ENCODE data around the gene MAML2. TPM values are rescaled to one million over a fixed set of nuclear protein-coding genes. Genes with fewer than 3 reads are reported as not detected.

Gene MAML2
- total RNA-seq, 1 experiment from 2014 or later: 2.9 TPM

- H3K27me3 ChIP-seq (ENCODE audit: control insufficient read depth, insufficient read depth, low read length): no peaks in the 10 kb centered on the region
- H3K27ac ChIP-seq (ENCODE audit: low read length): no peak overlapping the region
- DNase-seq (ENCODE audit: low read depth, low spot score) (no peak), ATAC-seq (no peak)
- no peak overlapping the region for H3K4me3 ChIP-seq (ENCODE audit: low read depth in 2 of 2, low read length in 2 of 2)
- in situ Hi-C loops (cut with HindIII; ENCODE audit: low pct_unique_long_range_greater_than_20kb, low sequenced_read_pairs) (no loop called here), intact Hi-C loops (cut with micrococcal nuclease; ENCODE audit: unreplicated experiment) (no loop called here)
- no peak for TF ChIP-seq POLR2AphosphoS5 (IDR thresholded peaks at IDR 0.05; ENCODE audit: low read depth, low read length)
- TF ChIP-seq REST (IDR thresholded peaks at IDR 0.05; ENCODE audit: insufficient read depth in 1 of 2, low read depth in 2 of 2, low read length in 1 of 2): no peak
- no peaks in the 10 kb centered on the region for H3K4me1 ChIP-seq (ENCODE audit: control insufficient read depth, insufficient read depth, low read length)
- H3K36me3 ChIP-seq (ENCODE audit: control insufficient read depth, insufficient read depth, low read length): no peaks in the 10 kb centered on the region
- CTCF ChIA-PET: no interaction called here
- POLR2A ChIA-PET: no interaction called here
- H3K9me3 ChIP-seq (ENCODE audit: control insufficient read depth, insufficient read depth, low read depth, low read length): no peaks in the 10 kb centered on the region
- no TSS peak for BruUV-seq (replicated peaks)
Measured at GRCh38 chr11:95989076-95989605, 353.9 kb downstream of the MAML2 start.

GRCh38 chr11:95985174-95985808 lies 357.7 kb downstream of the MAML2 start:
- BruUV-seq (replicated peaks): no TSS peak
- DNase-seq (ENCODE audit: low read depth, low spot score) (no peak), ATAC-seq (no peak)
- Histone ChIP-seq H3K9me3 (ENCODE audit: control insufficient read depth, insufficient read depth, low read depth, low read length) (no peaks in the 10 kb centered on the region), H3K27ac (ENCODE audit: low read length) (no peak overlapping the region), H3K27me3 (ENCODE audit: control insufficient read depth, insufficient read depth, low read length) (no peaks in the 10 kb centered on the region), H3K4me3 (ENCODE audit: low read depth in 2 of 2, low read length in 2 of 2) (no peak overlapping the region), H3K36me3 (ENCODE audit: control insufficient read depth, insufficient read depth, low read length) (no peaks in the 10 kb centered on the region), H3K4me1 (ENCODE audit: control insufficient read depth, insufficient read depth, low read length) (no peaks in the 10 kb centered on the region)
- ChIA-PET CTCF (no interaction called here), POLR2A (no interaction called here)
- TF ChIP-seq POLR2AphosphoS5 (IDR thresholded peaks at IDR 0.05; ENCODE audit: low read depth, low read length) (no peak), CTCF (IDR thresholded peaks at IDR 0.05) (no peak), REST (IDR thresholded peaks at IDR 0.05; ENCODE audit: insufficient read depth in 1 of 2, low read depth in 2 of 2, low read length in 1 of 2) (no peak), TCF7L2 (IDR thresholded peaks at IDR 0.05; ENCODE audit: low read depth, low read length) (no peak), SIN3A (IDR thresholded peaks at IDR 0.05; ENCODE audit: borderline replicate concordance, insufficient read depth, low read depth, low read length) (no peak)
- in situ Hi-C loops (cut with HindIII; ENCODE audit: low pct_unique_long_range_greater_than_20kb, low sequenced_read_pairs): no loop called here
- intact Hi-C loops (cut with micrococcal nuclease; ENCODE audit: unreplicated experiment): no loop called here

Data from Panc1 (cell line).